PFSK-1 (cell line): ENCODE measurements around the gene ART4.

ENCODE experiments used
- POLR2AphosphoS5 ChIP-seq: IDR thresholded peaks from 2 replicates; pipeline ENCODE4 v1.6.1; 2012; ENCODE audit warnings: low read depth, mild to moderate bottlenecking, control low read depth, low read length, moderate library complexity
- REST ChIP-seq, 2 experiments: IDR thresholded peaks; 2 replicates each; pipeline versions ENCODE4 v1.6.1 to v1.8.0; 2011 to 2012; ENCODE audit warnings: low read depth in 2 of 2, low read length in 2 of 2, control low read depth in 1 of 2, inconsistent platforms in 1 of 2, mild to moderate bottlenecking in 1 of 2, moderate library complexity in 1 of 2; ENCODE audit not compliant: insufficient read depth in 1 of 2
- SIN3A ChIP-seq: IDR thresholded peaks from 2 replicates; pipeline ENCODE4 v1.6.1; 2012; ENCODE audit warnings: mild to moderate bottlenecking, low read length, moderate library complexity, borderline replicate concordance; ENCODE audit not compliant: insufficient read depth

GRCh38 chr12:14883686-14884085 is 40.4 kb upstream of the ART4 start:
- TF ChIP-seq REST (IDR thresholded peaks at IDR 0.05; ENCODE audit: insufficient read depth in 1 of 2, low read depth in 2 of 2, low read length in 2 of 2) (no peak), POLR2AphosphoS5 (no peak), SIN3A (0 out of 2 replicates have a peak, but pooled peaks have one; percentile 26)
